MM.1S (cell line): ENCODE data around the gene BCL11B.

ENCODE experiments used
- DNase-seq: peaks from one replicate; pipeline ENCODE4 v3.0.0-alpha.2; 2015
- H2AFZ ChIP-seq: fragments of 300-600 bp; sonication (generic); 2 replicates; pipeline ENCODE4 v1.6.0; 2016; ENCODE audit warnings: antibody characterized with exemption, low read length
- H3F3A ChIP-seq: fragments of 300-600 bp; sonication (generic); 2 replicates; pipeline ENCODE4 v1.6.1; 2016; ENCODE audit warnings: mild to moderate bottlenecking, antibody characterized with exemption, low read length, moderate library complexity, mixed read lengths; ENCODE audit not compliant: insufficient read depth
- H3K27ac ChIP-seq: fragments of 300-600 bp; sonication (generic); 2 replicates; pipeline ENCODE4 v1.5.1; 2016; ENCODE audit warnings: mild to moderate bottlenecking, low read length
- H3K27me3 ChIP-seq: fragments of 300-600 bp; sonication (generic); replicated peaks from 2 replicates; pipeline ENCODE4 v1.6.0; 2016; ENCODE audit warnings: low read length; ENCODE audit not compliant: insufficient read depth
- H3K36me3 ChIP-seq: fragments of 300-600 bp; sonication (generic); replicated peaks from 2 replicates; pipeline ENCODE4 v1.6.1; 2016; ENCODE audit warnings: mild to moderate bottlenecking, low read length, mixed read lengths; ENCODE audit not compliant: insufficient read depth
- H3K4me1 ChIP-seq: fragments of 300-600 bp; sonication (generic); 2 replicates; pipeline ENCODE4 v1.6.1; 2016; ENCODE audit warnings: low read length, mixed read lengths
- H3K4me2 ChIP-seq: fragments of 300-600 bp; sonication (generic); 2 replicates; pipeline ENCODE4 v1.6.0; 2016; ENCODE audit warnings: low read depth, low read length
- H3K4me3 ChIP-seq: fragments of 300-600 bp; sonication (generic); 2 replicates; pipeline ENCODE4 v1.5.1; 2016; ENCODE audit warnings: low read length, mixed read lengths
- H3K79me2 ChIP-seq: fragments of 300-600 bp; sonication (generic); 2 replicates; pipeline ENCODE4 v1.6.1; 2016; ENCODE audit warnings: mixed run types, low read length, mixed read lengths
- H3K9ac ChIP-seq: fragments of 300-600 bp; sonication (generic); 2 replicates; pipeline ENCODE4 v1.6.1; 2016; ENCODE audit warnings: low read length, mixed read lengths
- H3K9me2 ChIP-seq: fragments of 300-600 bp; sonication (generic); replicated peaks from 2 replicates; pipeline ENCODE4 v1.6.1; 2016; ENCODE audit warnings: mild to moderate bottlenecking, low read length, mixed read lengths; ENCODE audit not compliant: insufficient read depth
- H3K9me3 ChIP-seq: fragments of 300-600 bp; sonication (generic); replicated peaks from 2 replicates; pipeline ENCODE4 v1.6.1; 2016; ENCODE audit warnings: mild to moderate bottlenecking, low read length, mixed read lengths; ENCODE audit not compliant: insufficient read depth
- H4K20me1 ChIP-seq: fragments of 300-600 bp; sonication (generic); 2 replicates; pipeline ENCODE4 v1.6.1; 2016; ENCODE audit warnings: mild to moderate bottlenecking, low read length, moderate library complexity, mixed read lengths; ENCODE audit not compliant: insufficient read depth
- CTCF ChIP-seq: fragments of 300-600 bp; sonication (generic); IDR thresholded peaks from 2 replicates; pipeline ENCODE4 v1.5.1; 2016; ENCODE audit warnings: antibody characterized with exemption, low read length, mixed read lengths
- EZH2 ChIP-seq: fragments of 300-600 bp; sonication (generic); optimal IDR thresholded peaks from 2 replicates; pipeline ENCODE3; 2017; ENCODE audit warnings: low read depth, mild to moderate bottlenecking, antibody characterized with exemption, low read length, mixed read lengths
- EZH2phosphoT487 ChIP-seq: fragments of 300-600 bp; sonication (generic); IDR thresholded peaks from 2 replicates; pipeline ENCODE4 v1.6.1; 2018; ENCODE audit warnings: antibody characterized with exemption, low read length

The BCL11B gene

GRCh38 chr14:99127651-99128167 lies 144.3 kb downstream of the BCL11B start:
- no peak for TF ChIP-seq CTCF
- TF ChIP-seq EZH2phosphoT487 = no peak
- TF ChIP-seq EZH2 = no peak
- H3K9me2 ChIP-seq = no peaks in the 10 kb centered on the region
- no peaks in the 10 kb centered on the region for H3K9me3 ChIP-seq

GRCh38 chr14:99125616-99126431 lies 146.2 kb downstream of the BCL11B start:
- H3K27ac ChIP-seq = no peak overlapping the region
- H2AFZ ChIP-seq = no peak overlapping the region
- H3K79me2 ChIP-seq = no peaks in the 10 kb centered on the region
- H3K9me3 ChIP-seq = no peaks in the 10 kb centered on the region
- H3F3A ChIP-seq = no peaks in the 10 kb centered on the region
- no peaks in the 10 kb centered on the region for H3K4me1 ChIP-seq
- no peak overlapping the region for H3K4me2 ChIP-seq
- no peak for TF ChIP-seq EZH2phosphoT487
- TF ChIP-seq EZH2 = no peak
- no peak for TF ChIP-seq CTCF
- H3K4me3 ChIP-seq = no peak overlapping the region
- H3K36me3 ChIP-seq = no peaks in the 10 kb centered on the region
- H4K20me1 ChIP-seq = no peaks in the 10 kb centered on the region
- H3K27me3 ChIP-seq = no peaks in the 10 kb centered on the region
- DNase-seq = no peak
- no peak overlapping the region for H3K9ac ChIP-seq
- no peaks in the 10 kb centered on the region for H3K9me2 ChIP-seq

More at GRCh38 chr14:99127651-99128167, 144.3 kb downstream of the BCL11B start:
- Histone ChIP-seq H3K27ac (no peak overlapping the region), H3K79me2 (no peaks in the 10 kb centered on the region), H3K4me2 (no peak overlapping the region), H3K27me3 (no peaks in the 10 kb centered on the region), H3K36me3 (no peaks in the 10 kb centered on the region), H3K4me1 (no peaks in the 10 kb centered on the region), H2AFZ (no peak overlapping the region), H4K20me1 (no peaks in the 10 kb centered on the region), H3K4me3 (no peak overlapping the region), H3F3A (no peaks in the 10 kb centered on the region), H3K9ac (no peak overlapping the region)
- DNase-seq = no peak

- no peaks in the 10 kb centered on the region for H4K20me1 ChIP-seq
- H3F3A ChIP-seq = no peaks in the 10 kb centered on the region
- H3K4me2 ChIP-seq = no peak overlapping the region
- TF ChIP-seq CTCF (no peak), EZH2 (no peak), EZH2phosphoT487 (no peak)
- no peaks in the 10 kb centered on the region for H3K27me3 ChIP-seq
- no peaks in the 10 kb centered on the region for H3K36me3 ChIP-seq
- no peak overlapping the region for H2AFZ ChIP-seq
- no peaks in the 10 kb centered on the region for H3K4me1 ChIP-seq
- H3K9me3 ChIP-seq = no peaks in the 10 kb centered on the region
- H3K79me2 ChIP-seq = no peaks in the 10 kb centered on the region
- no peak overlapping the region for H3K4me3 ChIP-seq
- DNase-seq = no peak
- H3K27ac ChIP-seq = no peak overlapping the region
- H3K9me2 ChIP-seq = no peaks in the 10 kb centered on the region
- H3K9ac ChIP-seq = no peak overlapping the region
These were observed 146.9 kb downstream of the BCL11B start for GRCh38 chr14:99125113-99125512.
